ENCODE data around the gene LEO1.

Gene LEO1

DNA sequence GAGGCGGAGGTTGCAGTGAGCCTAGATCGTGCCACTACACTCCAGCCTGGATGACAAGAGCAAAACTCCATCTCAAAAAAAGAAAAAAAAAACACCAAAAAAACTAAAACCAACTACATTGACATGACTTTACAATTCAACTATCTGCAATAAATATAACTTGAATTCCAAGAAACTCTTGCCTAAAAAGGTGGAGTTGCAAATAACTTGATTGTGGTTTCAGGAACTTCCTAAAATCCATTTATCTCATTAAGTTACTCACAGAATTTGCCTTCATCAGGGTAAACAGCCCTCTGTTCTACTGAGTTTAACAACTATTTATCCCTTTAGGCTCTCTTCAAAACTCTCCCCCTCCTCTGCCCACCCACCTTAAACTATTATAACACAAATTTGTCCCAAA lies 44.7 kb upstream of the LEO1 start:
- DNase-seq (no peak), ATAC-seq (ENCODE audit: insufficient read depth, low read depth) (no peak)
- H3K4me1 ChIP-seq (ENCODE audit: insufficient read depth, low read length): peaks cover 17% of the 10 kb centered on the region
- no peak for TF ChIP-seq EZH2 (IDR thresholded peaks at IDR 0.05; ENCODE audit: borderline replicate concordance, low read depth, low read length, severe bottlenecking)
- TF ChIP-seq, protein P1, sequence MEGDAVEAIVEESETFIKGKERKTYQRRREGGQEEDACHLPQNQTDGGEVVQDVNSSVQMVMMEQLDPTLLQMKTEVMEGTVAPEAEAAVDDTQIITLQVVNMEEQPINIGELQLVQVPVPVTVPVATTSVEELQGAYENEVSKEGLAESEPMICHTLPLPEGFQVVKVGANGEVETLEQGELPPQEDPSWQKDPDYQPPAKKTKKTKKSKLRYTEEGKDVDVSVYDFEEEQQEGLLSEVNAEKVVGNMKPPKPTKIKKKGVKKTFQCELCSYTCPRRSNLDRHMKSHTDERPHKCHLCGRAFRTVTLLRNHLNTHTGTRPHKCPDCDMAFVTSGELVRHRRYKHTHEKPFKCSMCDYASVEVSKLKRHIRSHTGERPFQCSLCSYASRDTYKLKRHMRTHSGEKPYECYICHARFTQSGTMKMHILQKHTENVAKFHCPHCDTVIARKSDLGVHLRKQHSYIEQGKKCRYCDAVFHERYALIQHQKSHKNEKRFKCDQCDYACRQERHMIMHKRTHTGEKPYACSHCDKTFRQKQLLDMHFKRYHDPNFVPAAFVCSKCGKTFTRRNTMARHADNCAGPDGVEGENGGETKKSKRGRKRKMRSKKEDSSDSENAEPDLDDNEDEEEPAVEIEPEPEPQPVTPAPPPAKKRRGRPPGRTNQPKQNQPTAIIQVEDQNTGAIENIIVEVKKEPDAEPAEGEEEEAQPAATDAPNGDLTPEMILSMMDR (IDR thresholded peaks at IDR 0.05; ENCODE audit: borderline replicate concordance, extremely low read depth, low read length, poor library complexity, severe bottlenecking): no peak
- H3K27me3 ChIP-seq (ENCODE audit: insufficient read depth, low read length, poor library complexity): no peaks in the 10 kb centered on the region
- no peaks in the 10 kb centered on the region for H3K9me3 ChIP-seq (ENCODE audit: insufficient read depth, low read length, severe bottlenecking)
- no peak overlapping the region for H3K4me3 ChIP-seq (ENCODE audit: low read depth in 1 of 2, low read length in 2 of 2)
- no peak overlapping the region for H3K27ac ChIP-seq (ENCODE audit: low read length)
- peaks cover 1% of the 10 kb centered on the region; the same call in 1 of the 2 replicates for H4K20me1 ChIP-seq (ENCODE audit: insufficient read depth, low read length)
- no peak overlapping the region for H2AFZ ChIP-seq (ENCODE audit: low read depth, low read length)
- peaks cover 18% of the 10 kb centered on the region for H3K79me2 ChIP-seq (ENCODE audit: insufficient read depth, low read length)
- no peak overlapping the region for H3K4me2 ChIP-seq (ENCODE audit: insufficient read depth, low read length)
- no peaks in the 10 kb centered on the region; the same call in 1 of the 2 replicates for H3K36me3 ChIP-seq (ENCODE audit: insufficient read depth, low read length)
- no peak overlapping the region for H3K9ac ChIP-seq (ENCODE audit: low read depth, low read length)

- no peak for ATAC-seq (ENCODE audit: insufficient read depth, low read depth)
- Histone ChIP-seq H3K4me2 (ENCODE audit: insufficient read depth, low read length) (no peak overlapping the region), H3K79me2 (ENCODE audit: insufficient read depth, low read length) (peaks cover 1% of the 10 kb centered on the region), H3K27ac (ENCODE audit: low read length) (no peak overlapping the region), H3K9ac (ENCODE audit: low read depth, low read length) (no peak overlapping the region), H3K27me3 (ENCODE audit: insufficient read depth, low read length, poor library complexity) (no peaks in the 10 kb centered on the region), H2AFZ (ENCODE audit: low read depth, low read length) (no peak overlapping the region), H3K4me3 (ENCODE audit: low read depth in 1 of 2, low read length in 2 of 2) (no peak overlapping the region), H3K9me3 (ENCODE audit: insufficient read depth, low read length, severe bottlenecking) (no peaks in the 10 kb centered on the region), H3K36me3 (ENCODE audit: insufficient read depth, low read length) (no peaks in the 10 kb centered on the region; the same call in 1 of the 2 replicates), H3K4me1 (ENCODE audit: insufficient read depth, low read length) (peaks cover 6% of the 10 kb centered on the region), H4K20me1 (ENCODE audit: insufficient read depth, low read length) (no peaks in the 10 kb centered on the region)
- TF ChIP-seq, protein P1 (IDR thresholded peaks at IDR 0.05; ENCODE audit: borderline replicate concordance, extremely low read depth, low read length, poor library complexity, severe bottlenecking): no peak
- no peak for TF ChIP-seq EZH2 (IDR thresholded peaks at IDR 0.05; ENCODE audit: borderline replicate concordance, low read depth, low read length, severe bottlenecking)
- no peak for DNase-seq
Measured at GRCh38 chr15:52014616-52015015, 43.0 kb upstream of the LEO1 start.

- H3K9ac ChIP-seq (ENCODE audit: low read depth, low read length): no peak overlapping the region
- TF ChIP-seq, protein P1 (IDR thresholded peaks at IDR 0.05; ENCODE audit: borderline replicate concordance, extremely low read depth, low read length, poor library complexity, severe bottlenecking): no peak
- no peak for TF ChIP-seq EZH2 (IDR thresholded peaks at IDR 0.05; ENCODE audit: borderline replicate concordance, low read depth, low read length, severe bottlenecking)
- no peaks in the 10 kb centered on the region for H3K79me2 ChIP-seq (ENCODE audit: insufficient read depth, low read length)
- no peak for DNase-seq
- no peaks in the 10 kb centered on the region for H3K9me3 ChIP-seq (ENCODE audit: insufficient read depth, low read length, severe bottlenecking)
- no peak for ATAC-seq (ENCODE audit: insufficient read depth, low read depth)
- H3K27me3 ChIP-seq (ENCODE audit: insufficient read depth, low read length, poor library complexity): no peaks in the 10 kb centered on the region
- no peak overlapping the region for H3K4me3 ChIP-seq (ENCODE audit: low read depth in 1 of 2, low read length in 2 of 2)
- H3K36me3 ChIP-seq (ENCODE audit: insufficient read depth, low read length): no peaks in the 10 kb centered on the region
- no peaks in the 10 kb centered on the region for H4K20me1 ChIP-seq (ENCODE audit: insufficient read depth, low read length)
- H3K27ac ChIP-seq (ENCODE audit: low read length): no peak overlapping the region
- H2AFZ ChIP-seq (ENCODE audit: low read depth, low read length): no peak overlapping the region
- no peak overlapping the region for H3K4me2 ChIP-seq (ENCODE audit: insufficient read depth, low read length)
- H3K4me1 ChIP-seq (ENCODE audit: insufficient read depth, low read length): no peaks in the 10 kb centered on the region
Measured at GRCh38 chr15:52013151-52013791, 41.7 kb upstream of the LEO1 start.
